ENCODE data around the gene HCRT.
A peak's percentile ranks its signal among the peaks of the same experiment; 100 is the strongest.
"Not testable (repeated sequence)": the region's sequence is repeated elsewhere in the genome, so short reads cannot be mapped to it uniquely, and the experiment has no call there.

Gene HCRT

GRCh38 chr17:42197564-42198156 lies 12.4 kb upstream of the HCRT start:
- no peak for DNase-seq

GRCh38 chr17:42193969-42194899 lies 9.0 kb upstream of the HCRT start, which contains the start of gene GHDC:
TSS of gene GHDC (minus strand) at chr17:42194494. CDS start at chr17:42193581, 913 bp downstream.
- peak; percentile 84 for DNase-seq

GRCh38 chr17:42193216-42193968 lies 8.1 kb upstream of the HCRT start:
- no peak for DNase-seq

- DNase-seq = no peak
These were observed 7.2 kb upstream of the HCRT start for GRCh38 chr17:42192189-42193126.

GRCh38 chr17:42191275-42191608 lies 6.0 kb upstream of the HCRT start:
- no peak for DNase-seq

- DNase-seq = no peak
These were observed 5.4 kb upstream of the HCRT start for GRCh38 chr17:42190491-42191274.

- DNase-seq = no peak
These were observed 4.4 kb upstream of the HCRT start for GRCh38 chr17:42189651-42189965.

GRCh38 chr17:42188749-42189650 lies 3.7 kb upstream of the HCRT start:
- no peak for DNase-seq

- DNase-seq = no peak
These were observed 2.6 kb upstream of the HCRT start for GRCh38 chr17:42187833-42188232.

- DNase-seq = not testable (repeated sequence)
These were observed 939 bp upstream of the HCRT start for GRCh38 chr17:42186191-42186590.

- no peak for DNase-seq
These were observed 324 bp upstream of the HCRT start for GRCh38 chr17:42185621-42185930.

- DNase-seq = peak; percentile 81
These were observed 1.2 kb downstream of the HCRT start for GRCh38 chr17:42183741-42184711.

GRCh38 chr17:42182927-42183734 lies 2.1 kb downstream of the HCRT start:
- DNase-seq = no peak

- no peak for DNase-seq
These were observed 3.4 kb downstream of the HCRT start for GRCh38 chr17:42181851-42182207.

- DNase-seq = peak; percentile 93
These were observed 4.1 kb downstream of the HCRT start, which contains the start of gene KCNH4 for GRCh38 chr17:42180922-42181850. TSS of gene KCNH4 (minus strand) at chr17:42181142. CDS start at chr17:42180945, 197 bp downstream.

GRCh38 chr17:42180411-42180921 lies 4.8 kb downstream of the HCRT start:
- no peak for DNase-seq

- DNase-seq = peak; percentile 24
These were observed 5.3 kb downstream of the HCRT start for GRCh38 chr17:42179911-42180410.

Measured in CD4-positive, alpha-beta T cell treated with Interleukin-17A for 1 hour (primary cell).